H1 (cell line): Measurements from ENCODE around the gene DIS3L. TPM values are rescaled to one million over a fixed set of nuclear protein-coding genes. Genes with fewer than 3 reads are reported as not detected.

Experiments
- CTCF ChIA-PET: fragments of 300-600 bp; sonication (Branson Sonifier 250); formaldehyde crosslinking; loops from one replicate; lab custom pipeline; 2021; ENCODE audit not compliant: partially characterized antibody; lab: Charles Lee
- POLR2A ChIA-PET: fragments of 300-600 bp; sonication (Branson Sonifier 250); formaldehyde crosslinking; loops from one replicate; lab custom pipeline; 2021; ENCODE audit warnings: inconsistent platforms; ENCODE audit not compliant: partially characterized antibody; lab: Charles Lee
- DNase-seq, 2 experiments: peaks; one replicate each; pipeline versions ENCODE4 v3.0.0 to v3.0.0-alpha.2; 2010 to 2022; ENCODE audit warnings: low spot score in 2 of 2, low read depth in 1 of 2, mixed read lengths in 1 of 2
- FAIRE-seq: peaks from 2 replicates; lab custom pipeline; 2011; peaks lifted over from hg19 to GRCh38; lab: Jason Lieb, UNC
- H2AFZ ChIP-seq: 2 replicates; pipeline ENCODE4 v1.8.1; 2012; ENCODE audit warnings: low read length, inconsistent platforms
- H2AK5ac ChIP-seq: 2 replicates; pipeline ENCODE4 v1.6.1; 2013; ENCODE audit warnings: low read depth, low read length
- H2BK120ac ChIP-seq: replicated peaks from 2 replicates; pipeline ENCODE3; 2013; ENCODE audit warnings: low read depth, low read length, inconsistent platforms
- H2BK12ac ChIP-seq: 2 replicates; pipeline ENCODE4 v1.6.1; 2013; ENCODE audit warnings: low read depth, low read length
- H2BK15ac ChIP-seq: 2 replicates; pipeline ENCODE4 v1.6.1; 2013; ENCODE audit warnings: low read length
- H2BK20ac ChIP-seq: 2 replicates; pipeline ENCODE4 v1.6.1; 2013; ENCODE audit warnings: low read length
- H2BK5ac ChIP-seq: 2 replicates; pipeline ENCODE4 v1.6.1; 2013; ENCODE audit warnings: low read depth, low read length
- H3K14ac ChIP-seq: 2 replicates; pipeline ENCODE4 v1.6.1; 2013; ENCODE audit warnings: inconsistent platforms; ENCODE audit not compliant: insufficient read length
- H3K18ac ChIP-seq: 2 replicates; pipeline ENCODE4 v1.6.1; 2013; ENCODE audit warnings: low read length; ENCODE audit errors: extremely low read depth
- H3K23ac ChIP-seq: 2 replicates; pipeline ENCODE4 v1.6.1; 2013; ENCODE audit warnings: inconsistent platforms; ENCODE audit not compliant: insufficient read length
- H3K23me2 ChIP-seq: 2 replicates; pipeline ENCODE4 v1.6.1; 2013; ENCODE audit warnings: low read depth, low read length
- H3K27ac ChIP-seq: 2 replicates; pipeline ENCODE4 v1.6.1; 2011; ENCODE audit warnings: low read depth, low read length, inconsistent platforms
- H3K27me3 ChIP-seq, 4 experiments: replicated peaks in 1 of 4; 1 replicate in 1 of 4; 2 replicates in 3 of 4; pipeline versions ENCODE4 v1.6.1 to v1.8.1; 2011 to 2013; ENCODE audit warnings: low read length in 3 of 4, mild to moderate bottlenecking in 3 of 4, inconsistent platforms in 2 of 4, mixed read lengths in 2 of 4, moderate library complexity in 1 of 4; ENCODE audit not compliant: control insufficient read depth in 3 of 4, insufficient read depth in 3 of 4; ENCODE audit errors: extremely low read depth in 1 of 4
- H3K36me3 ChIP-seq, 4 experiments: 2 replicates each; pipeline versions ENCODE4 v1.6.1 to v1.8.1; 2011 to 2013; ENCODE audit warnings: mild to moderate bottlenecking in 4 of 4, low read length in 3 of 4, moderate library complexity in 2 of 4, control low read depth in 1 of 4, inconsistent platforms in 1 of 4; ENCODE audit not compliant: insufficient read depth in 4 of 4, control insufficient read depth in 2 of 4
- H3K4ac ChIP-seq: replicated peaks from 2 replicates; pipeline ENCODE3; 2013; ENCODE audit warnings: low read length, low read depth, mixed read lengths, inconsistent platforms; ENCODE audit not compliant: insufficient read length
- H3K4me1 ChIP-seq, 4 experiments: replicated peaks in 1 of 4; 1 replicate in 1 of 4; 2 replicates in 3 of 4; pipeline versions ENCODE4 v1.6.1 to v1.8.1; 2011 to 2013; ENCODE audit warnings: low read length in 3 of 4, inconsistent platforms in 2 of 4, mixed read lengths in 1 of 4; ENCODE audit not compliant: insufficient read depth in 4 of 4, control insufficient read depth in 3 of 4
- H3K4me2 ChIP-seq, 2 experiments: 2 replicates each; pipeline versions ENCODE4 v1.6.1 to v1.8.1; 2011 to 2013; ENCODE audit warnings: low read depth in 2 of 2, low read length in 2 of 2, control low read depth in 1 of 2, inconsistent platforms in 1 of 2, mild to moderate bottlenecking in 1 of 2; ENCODE audit not compliant: insufficient read depth in 1 of 2
- H3K4me3 ChIP-seq, 4 experiments: fragments of 200-600, 300-600 bp in 1 of 4; sonication (generic), shearing (Covaris generic), sonication (Bioruptor Twin) in 1 of 4; 2 replicates each; pipeline versions ENCODE4 v1.5.1 to v1.8.1; 2011 to 2016; ENCODE audit warnings: low read length in 4 of 4, low read depth in 3 of 4, control low read depth in 2 of 4, inconsistent platforms in 2 of 4, mild to moderate bottlenecking in 2 of 4, mixed read lengths in 1 of 4, moderate library complexity in 1 of 4; ENCODE audit not compliant: insufficient read depth in 2 of 4; ENCODE audit errors: extremely low read depth in 1 of 4
- H3K56ac ChIP-seq: replicated peaks from 2 replicates; pipeline ENCODE3; 2013; ENCODE audit warnings: low read depth, mild to moderate bottlenecking, mixed read lengths, low read length, inconsistent platforms; ENCODE audit not compliant: insufficient read length
- H3K79me1 ChIP-seq: 2 replicates; pipeline ENCODE4 v1.6.1; 2013; ENCODE audit warnings: low read depth, low read length, control low read depth
- H3K79me2 ChIP-seq, 2 experiments: 2 replicates each; pipeline versions ENCODE4 v1.6.1 to v1.8.1; 2012 to 2013; ENCODE audit warnings: low read length in 2 of 2, mild to moderate bottlenecking in 2 of 2, inconsistent platforms in 1 of 2; ENCODE audit not compliant: insufficient read depth in 2 of 2, control insufficient read depth in 1 of 2
- H3K9ac ChIP-seq, 4 experiments: replicated peaks in 1 of 4; 1 replicate in 1 of 4; 2 replicates in 3 of 4; pipeline versions ENCODE4 v1.6.1 to v1.8.1; 2011 to 2013; ENCODE audit warnings: low read depth in 3 of 4, low read length in 3 of 4, control low read depth in 2 of 4, mild to moderate bottlenecking in 2 of 4, moderate library complexity in 2 of 4, inconsistent platforms in 1 of 4; ENCODE audit errors: extremely low read depth in 1 of 4
- H3K9me3 ChIP-seq, 2 experiments: 2 replicates each; pipeline versions ENCODE4 v1.6.1 to v1.8.1; 2012 to 2013; ENCODE audit warnings: mild to moderate bottlenecking in 2 of 2, moderate library complexity in 2 of 2, control low read depth in 1 of 2, inconsistent platforms in 1 of 2, low read depth in 1 of 2, low read length in 1 of 2, mixed read lengths in 1 of 2; ENCODE audit not compliant: insufficient read depth in 2 of 2
- H4K20me1 ChIP-seq, 2 experiments: replicated peaks in 1 of 2; 2 replicates each; pipeline versions ENCODE3 to v1.8.1; 2011 to 2013; ENCODE audit warnings: inconsistent platforms in 2 of 2, low read length in 2 of 2, mild to moderate bottlenecking in 1 of 2; ENCODE audit not compliant: insufficient read depth in 2 of 2, control insufficient read depth in 1 of 2
- H4K5ac ChIP-seq: 2 replicates; pipeline ENCODE4 v1.6.1; 2013; ENCODE audit warnings: low read length, low read depth, mixed read lengths, inconsistent platforms; ENCODE audit not compliant: insufficient read length
- H4K8ac ChIP-seq: 2 replicates; pipeline ENCODE4 v1.8.0; 2013; ENCODE audit warnings: mild to moderate bottlenecking, moderate library complexity, low read length, inconsistent platforms; ENCODE audit not compliant: insufficient read depth; ENCODE audit errors: extremely low read depth
- H4K91ac ChIP-seq: replicated peaks from 2 replicates; pipeline ENCODE3; 2013; ENCODE audit warnings: low read length, mixed read lengths, inconsistent platforms; ENCODE audit not compliant: insufficient read length
- ASH2L ChIP-seq: fragments of 200-600, 300-600 bp; sonication (generic); IDR thresholded peaks from one replicate; pipeline ENCODE4 v1.7.1; 2017; ENCODE audit warnings: low read length
- BACH1 ChIP-seq: IDR thresholded peaks from 2 replicates; pipeline ENCODE4 v1.6.1; 2012; ENCODE audit warnings: low read length, improper control_type of control experiment
- USF2 ChIP-seq: IDR thresholded peaks from 2 replicates; pipeline ENCODE4 v1.6.1; 2011; ENCODE audit warnings: low read length, improper control_type of control experiment
- WGBS, 2 experiments: shearing (Covaris generic) in 1 of 2; methylation state at CpG; one replicate each; pipeline versions ENCODE4 v1.1.6 to v1.1.7; 2013 to 2015; ENCODE audit warnings: low lambda C conversion rate in 2 of 2, mixed read lengths in 2 of 2, inconsistent platforms in 1 of 2, low coverage in 1 of 2, missing lambda C conversion rate in 1 of 2; ENCODE audit not compliant: insufficient replicate concordance in 2 of 2, insufficient coverage in 1 of 2, insufficient read length in 1 of 2; ENCODE audit errors: extremely low coverage in 1 of 2, missing lambda C conversion rate in 1 of 2; 5-methylcytosine and 5-hydroxymethylcytosine counted together
- polyA plus RNA-seq, 7 experiments: library from polyadenylated mRNA; depleted of rRNA in 3 of 7; stranded (reverse) in 5 of 7; unstranded in 2 of 7; fragments of >200 nt in 5 of 7; fragments of 200-250 nt in 2 of 7; gene quantifications; 1 replicate in 5 of 7; 2 replicates in 1 of 7; 4 replicates in 1 of 7; pipeline versions ENCODE4 v1.2.1 to v1.2.3, GENCODE V29; 2011 to 2013; ENCODE audit warnings: missing spikeins in 2 of 7, mixed read lengths in 2 of 7
- total RNA-seq: library from RNA; stranded (reverse); fragmentation: NEBNext Ultra II Directional; extraction: Animal tissue kit (Norgen Biotek cat#: 25700); gene quantifications from 2 replicates; pipeline ENCODE4 v1.2.1, GENCODE V29; 2021

The DIS3L gene
- total and polyA plus RNA-seq, 2 of the 8 experiments (the other 6 are each of a cell fraction or from before 2014, with no cell fraction given): 8.7 to 25.0 TPM

- Histone ChIP-seq H3K79me2 (no peaks in the 10 kb centered on the region), H3K56ac (no peak overlapping the region), H2BK20ac (no peak overlapping the region), H2BK12ac (no peak overlapping the region), H3K4me3 (no peak overlapping the region), H4K8ac (no peak overlapping the region), H2BK5ac (no peak overlapping the region), H2AFZ (no peak overlapping the region), H3K79me1 (no peaks in the 10 kb centered on the region), H3K23ac (no peak overlapping the region), H3K14ac (no peak overlapping the region), H3K4me1 (peaks cover 0 to 2% (median 0%) of the 10 kb centered on the region in 4 experiments; a peak in 1 of 7 replicates), H3K27me3 (no peaks in the 10 kb centered on the region), H4K20me1 (peaks cover 0 to 2% of the 10 kb centered on the region in 2 experiments), H3K4ac (no peak overlapping the region), H4K5ac (no peak overlapping the region), H3K4me2 (no peak overlapping the region), H3K9ac (no peak overlapping the region), H3K18ac (no peak overlapping the region), H3K36me3 (peaks cover 0 to 23% (median 17%) of the 10 kb centered on the region in 4 experiments; a peak in 6 of 8 replicates), H4K91ac (no peak overlapping the region), H2BK120ac (no peak overlapping the region), H2AK5ac (no peak overlapping the region), H2BK15ac (no peak overlapping the region), H3K27ac (no peak overlapping the region), H3K23me2 (no peaks in the 10 kb centered on the region), H3K9me3 (no peaks in the 10 kb centered on the region)
- CTCF ChIA-PET: no interaction called here
- 95% methylated on average over 2 of the region's 2 CpGs; no CpG with 5 or more reads in 1 of the 2 experiments for WGBS, 2 experiments
- DNase-seq (no peak), FAIRE-seq (no peak)
- no peak for TF ChIP-seq BACH1
- TF ChIP-seq USF2: no peak
- no peak for TF ChIP-seq ASH2L
- POLR2A ChIA-PET: no interaction called here
Observed at GRCh38 chr15:66310786-66311185, 17.4 kb downstream of the DIS3L start.
